Endothelial cell of umbilical vein (primary cell): ENCODE data around the gene SSC5D. TPM values are rescaled to one million over a fixed set of nuclear protein-coding genes. Genes with fewer than 3 reads are reported as not detected.

Experiments used
- BruUV-seq: library from RNA; stranded (reverse); fragments of 400-500 nt; replicated peaks from 2 replicates; lab custom pipeline; 2021; lab: Mats Ljungman, UMichigan
- CTCF ChIA-PET: fragments of 300-600, 350-600 bp; sonication (Branson Sonifier 250); formaldehyde crosslinking; loops from one replicate; lab custom pipeline; 2021; ENCODE audit warnings: antibody characterized with exemption, inconsistent platforms; lab: Charles Lee
- POLR2A ChIA-PET: fragments of 300-600, 350-600 bp; sonication (Branson Sonifier 250); formaldehyde crosslinking; loops from one replicate; lab custom pipeline; 2021; ENCODE audit warnings: antibody characterized with exemption, inconsistent platforms; lab: Charles Lee
- DNase-seq: peaks from one replicate; pipeline ENCODE4 v3.0.0-alpha.2; 2011; ENCODE audit warnings: low read depth, low spot score
- FAIRE-seq: peaks from 2 replicates; lab custom pipeline; 2011; peaks lifted over from hg19 to GRCh38; lab: Jason Lieb, UNC
- H2AFZ ChIP-seq: 2 replicates; pipeline ENCODE4 v1.6.0; 2012; ENCODE audit warnings: low read depth, low read length, control low read depth, inconsistent platforms
- H3K27ac ChIP-seq: 2 replicates; pipeline ENCODE4 v1.5.1; 2011; ENCODE audit warnings: low read depth, mild to moderate bottlenecking, control low read depth, low read length, moderate library complexity; ENCODE audit not compliant: insufficient read depth
- H3K27me3 ChIP-seq, 2 experiments: 2 replicates each; pipeline versions ENCODE4 v1.6.0 to v1.6.1; 2011; ENCODE audit warnings: low read length in 2 of 2, mixed read lengths in 1 of 2; ENCODE audit not compliant: control insufficient read depth in 2 of 2, insufficient read depth in 2 of 2
- H3K36me3 ChIP-seq, 2 experiments: 2 replicates in 1 of 2; 3 replicates in 1 of 2; pipeline ENCODE4 v1.5.1; 2011; ENCODE audit warnings: low read length in 2 of 2, mild to moderate bottlenecking in 1 of 2, moderate library complexity in 1 of 2; ENCODE audit not compliant: control insufficient read depth in 2 of 2, insufficient read depth in 2 of 2; ENCODE audit errors: extremely low read depth in 1 of 2
- H3K4me1 ChIP-seq: 3 replicates; pipeline ENCODE4 v1.5.1; 2011; ENCODE audit warnings: mild to moderate bottlenecking, low read length; ENCODE audit not compliant: control insufficient read depth, insufficient read depth; ENCODE audit errors: extremely low read depth
- H3K4me2 ChIP-seq: 2 replicates; pipeline ENCODE4 v1.6.1; 2011; ENCODE audit warnings: low read length, control low read depth, mixed read lengths; ENCODE audit not compliant: insufficient read depth
- H3K4me3 ChIP-seq, 3 experiments: fragments of 200-600 bp in 1 of 3; sonication (generic), shearing (Covaris generic) in 1 of 3; replicated peaks in 1 of 3; 2 replicates each; pipeline ENCODE4 v1.5.1; 2011 to 2016; ENCODE audit warnings: control low read depth in 3 of 3, low read length in 3 of 3, mild to moderate bottlenecking in 2 of 3, inconsistent platforms in 1 of 3, low read depth in 1 of 3, moderate library complexity in 1 of 3; ENCODE audit not compliant: insufficient read depth in 1 of 3
- H3K79me2 ChIP-seq: 2 replicates; pipeline ENCODE4 v1.6.0; 2012; ENCODE audit warnings: low read length, inconsistent platforms; ENCODE audit not compliant: control insufficient read depth, insufficient read depth
- H3K9ac ChIP-seq: replicated peaks from 2 replicates; pipeline ENCODE3; 2011; ENCODE audit warnings: low read length, control low read depth; ENCODE audit not compliant: insufficient read depth; ENCODE audit errors: extremely low read depth
- H3K9me1 ChIP-seq: replicated peaks from 3 replicates; pipeline ENCODE4 v1.6.0; 2011; ENCODE audit warnings: mild to moderate bottlenecking, low read length; ENCODE audit not compliant: control insufficient read depth, insufficient read depth; ENCODE audit errors: extremely low read depth
- H3K9me3 ChIP-seq: replicated peaks from 2 replicates; pipeline ENCODE4 v1.5.1; 2012; ENCODE audit warnings: low read length, inconsistent platforms; ENCODE audit not compliant: control insufficient read depth, insufficient read depth
- H4K20me1 ChIP-seq: replicated peaks from 2 replicates; pipeline ENCODE3; 2011; ENCODE audit warnings: mild to moderate bottlenecking, low read length; ENCODE audit not compliant: control insufficient read depth, insufficient read depth; ENCODE audit errors: extremely low read depth
- EZH2 ChIP-seq: IDR thresholded peaks from 2 replicates; pipeline ENCODE4 v1.6.1; 2012; ENCODE audit warnings: borderline replicate concordance, low read depth, mild to moderate bottlenecking, moderate library complexity, low read length, inconsistent platforms; ENCODE audit not compliant: severe bottlenecking
- FOS ChIP-seq: IDR thresholded peaks from 2 replicates; pipeline ENCODE4 v1.6.1; 2011; ENCODE audit warnings: mild to moderate bottlenecking, low read length, moderate library complexity, borderline replicate concordance; ENCODE audit not compliant: insufficient read depth
- GATA2 ChIP-seq: IDR thresholded peaks from 2 replicates; pipeline ENCODE4 v1.7.0; 2011; ENCODE audit warnings: low read depth, mild to moderate bottlenecking, moderate library complexity, mixed read lengths, low read length; ENCODE audit not compliant: insufficient read length, insufficient read depth
- JUN ChIP-seq: IDR thresholded peaks from 2 replicates; pipeline ENCODE4 v1.6.1; 2011; ENCODE audit warnings: borderline replicate concordance, low read depth; ENCODE audit not compliant: insufficient read length, insufficient read depth
- MAX ChIP-seq: IDR thresholded peaks from 2 replicates; pipeline ENCODE4 v1.6.1; 2011; ENCODE audit not compliant: insufficient read depth, insufficient read length
- MYC ChIP-seq: IDR thresholded peaks from one replicate; pipeline ENCODE4 v1.6.1; 2011; ENCODE audit warnings: mild to moderate bottlenecking, low read depth, low read length
- POLR2A ChIP-seq: IDR thresholded peaks from 2 replicates; pipeline ENCODE4 v1.6.1; 2012; ENCODE audit warnings: low read depth, mild to moderate bottlenecking, control low read depth, low read length
- POLR2AphosphoS5 ChIP-seq: IDR thresholded peaks from 2 replicates; pipeline ENCODE4 v1.6.1; 2012; ENCODE audit warnings: low read depth, mild to moderate bottlenecking, control low read depth, low read length, moderate library complexity; ENCODE audit not compliant: insufficient read depth
- dilution Hi-C: fragments of 300-500 bp; cut with MboI; formaldehyde crosslinking; loops from one replicate; pipeline ENCODE4 v1.15.0; 2019; ENCODE audit warnings: low sequenced_read_pairs; ENCODE audit not compliant: extremely low pct_ligation_motif_present
- intact Hi-C: fragments of 100-400 bp; cut with micrococcal nuclease; formaldehyde crosslinking; loops from one replicate; pipeline ENCODE4 v1.10.0; 2022
- polyA plus RNA-seq, 4 experiments: library from polyadenylated mRNA; depleted of rRNA in 3 of 4; stranded (reverse) in 3 of 4; unstranded in 1 of 4; fragments of >200 nt; gene quantifications; 2 replicates each; pipeline versions ENCODE4 v1.2.1 to v1.2.3, GENCODE V29; 2011 to 2012; ENCODE audit warnings: missing spikeins in 1 of 4
- total RNA-seq: library from RNA; stranded (reverse); gene quantifications from 2 replicates; pipeline ENCODE4 v1.2.3, GENCODE V29; 2021
- TF ChIP-seq, protein P1 (sequence below), 2 donors: IDR thresholded peaks; 1 replicate in 1 of 2; 2 replicates in 1 of 2; pipeline ENCODE4 v1.5.1; 2011; ENCODE audit warnings: low read length in 2 of 2, mild to moderate bottlenecking in 2 of 2, moderate library complexity in 2 of 2, control low read depth in 1 of 2, inconsistent platforms in 1 of 2, low read depth in 1 of 2; ENCODE audit not compliant: insufficient read depth in 1 of 2; ENCODE audit errors: extremely low read depth in 1 of 2

The SSC5D gene
- total and polyA plus RNA-seq, 2 donors (not counting 3 experiments of a cell fraction or from before 2014, with no cell fraction given): 0.47 to 1.3 TPM

DNA sequence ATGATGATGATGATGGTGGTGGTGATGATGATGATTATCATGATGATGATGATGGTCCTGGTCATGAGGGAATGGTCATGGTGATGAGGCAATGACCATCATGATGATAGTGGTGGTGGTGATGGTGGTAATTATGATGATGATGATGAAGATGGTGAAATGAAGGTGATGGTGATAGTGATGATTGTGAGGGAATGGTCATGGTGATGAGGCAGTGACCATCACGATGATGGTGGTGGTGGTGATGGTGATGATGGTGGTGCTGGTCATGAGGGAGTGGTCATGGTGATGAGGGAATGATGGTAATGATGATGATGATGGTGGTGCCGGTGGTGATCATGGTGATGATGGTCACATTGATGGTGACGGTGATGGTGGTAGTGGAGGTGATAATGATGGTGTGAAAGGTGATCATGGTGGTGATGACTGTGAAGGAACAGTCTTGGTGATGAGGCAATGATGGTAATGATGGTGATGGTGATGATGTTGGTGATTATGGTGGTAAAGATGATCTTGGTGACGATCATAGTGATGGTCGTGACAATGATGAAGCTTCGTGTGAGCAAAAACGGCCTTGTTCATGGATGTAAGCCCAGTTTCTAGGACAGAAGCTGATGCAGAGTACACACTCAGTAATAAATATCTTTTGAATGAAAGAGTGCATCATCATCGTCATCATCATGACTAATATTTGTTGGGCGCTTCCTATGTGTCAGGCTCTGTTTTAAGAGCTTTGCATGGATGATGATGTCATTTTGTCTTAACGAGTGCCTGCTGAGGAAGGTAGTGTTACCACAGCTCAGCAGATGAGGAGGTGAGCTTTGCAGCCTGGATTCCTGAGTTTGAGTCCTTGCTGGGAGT, 31.4 kb downstream of the SSC5D start:
- FAIRE-seq: peak; percentile 12
- no peaks in the 10 kb centered on the region for H3K9me3 ChIP-seq
- H3K9ac ChIP-seq: no peak overlapping the region
- H3K36me3 ChIP-seq: no peaks in the 10 kb centered on the region
- no peak overlapping the region for H3K4me3 ChIP-seq
- no peak overlapping the region for H2AFZ ChIP-seq
- H3K4me1 ChIP-seq: no peaks in the 10 kb centered on the region
- POLR2A ChIA-PET: interaction anchor here (0.6 kb wide), 2 partner anchors 15 to 111 kb away, joined by 3 to 4 read pairs; no protein-coding TSS in a partner anchor
- no peak overlapping the region for H3K27ac ChIP-seq
- intact Hi-C loops: no loop called here
- CTCF ChIA-PET: interaction anchor here (0.9 to 1.3 kb wide), 4 partner anchors 16 to 378 kb away, joined by 3 to 8 read pairs (median 6); partner anchors contain the start of genes FIZ1 and ZNF865
- no TSS peak for BruUV-seq
- H3K27me3 ChIP-seq: no peaks in the 10 kb centered on the region
- no peak overlapping the region for H3K4me2 ChIP-seq
- no peaks in the 10 kb centered on the region for H3K79me2 ChIP-seq
- H3K9me1 ChIP-seq: no peaks in the 10 kb centered on the region
- H4K20me1 ChIP-seq: no peaks in the 10 kb centered on the region
- DNase-seq: no peak
- TF ChIP-seq FOS (peak; percentile 26), JUN (peak; percentile 56), EZH2 (no peak)
- dilution Hi-C loops: loop anchor here (10.0 kb wide), 1 partner anchor 85 kb away; the partner anchor contains the start of genes ZNF524 and ZNF865

GRCh38 chr19:55520691-55521292, 32.6 kb downstream of the SSC5D start:
- Histone ChIP-seq H3K9me1 (no peaks in the 10 kb centered on the region), H3K27ac (no peak overlapping the region), H3K9me3 (no peaks in the 10 kb centered on the region), H4K20me1 (no peaks in the 10 kb centered on the region), H3K79me2 (no peaks in the 10 kb centered on the region), H3K36me3 (no peaks in the 10 kb centered on the region), H3K9ac (no peak overlapping the region), H3K4me2 (no peak overlapping the region), H3K27me3 (no peaks in the 10 kb centered on the region), H3K4me3 (no peak overlapping the region), H3K4me1 (no peaks in the 10 kb centered on the region), H2AFZ (no peak overlapping the region)
- ChIA-PET CTCF (interaction anchor here (1.0 to 1.3 kb wide), 3 partner anchors 17 to 379 kb away, joined by 3 to 7 read pairs (median 5); partner anchors contain the start of gene FIZ1), POLR2A (no interaction called here)
- dilution Hi-C loops: no loop called here
- FAIRE-seq (no peak), DNase-seq (no peak)
- BruUV-seq: no TSS peak
- intact Hi-C loops: no loop called here
- TF ChIP-seq EZH2: no peak
- TF ChIP-seq JUN: no peak
- TF ChIP-seq MAX: no peak
- no peak for TF ChIP-seq POLR2A
- TF ChIP-seq, protein P1, sequence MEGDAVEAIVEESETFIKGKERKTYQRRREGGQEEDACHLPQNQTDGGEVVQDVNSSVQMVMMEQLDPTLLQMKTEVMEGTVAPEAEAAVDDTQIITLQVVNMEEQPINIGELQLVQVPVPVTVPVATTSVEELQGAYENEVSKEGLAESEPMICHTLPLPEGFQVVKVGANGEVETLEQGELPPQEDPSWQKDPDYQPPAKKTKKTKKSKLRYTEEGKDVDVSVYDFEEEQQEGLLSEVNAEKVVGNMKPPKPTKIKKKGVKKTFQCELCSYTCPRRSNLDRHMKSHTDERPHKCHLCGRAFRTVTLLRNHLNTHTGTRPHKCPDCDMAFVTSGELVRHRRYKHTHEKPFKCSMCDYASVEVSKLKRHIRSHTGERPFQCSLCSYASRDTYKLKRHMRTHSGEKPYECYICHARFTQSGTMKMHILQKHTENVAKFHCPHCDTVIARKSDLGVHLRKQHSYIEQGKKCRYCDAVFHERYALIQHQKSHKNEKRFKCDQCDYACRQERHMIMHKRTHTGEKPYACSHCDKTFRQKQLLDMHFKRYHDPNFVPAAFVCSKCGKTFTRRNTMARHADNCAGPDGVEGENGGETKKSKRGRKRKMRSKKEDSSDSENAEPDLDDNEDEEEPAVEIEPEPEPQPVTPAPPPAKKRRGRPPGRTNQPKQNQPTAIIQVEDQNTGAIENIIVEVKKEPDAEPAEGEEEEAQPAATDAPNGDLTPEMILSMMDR (IDR thresholded peaks at IDR 0.05; ENCODE audit: extremely low read depth in 1 of 2, insufficient read depth in 1 of 2, low read depth in 1 of 2, low read length in 2 of 2): no peak
- TF ChIP-seq FOS: no peak
- no peak for TF ChIP-seq GATA2
- TF ChIP-seq POLR2AphosphoS5: no peak
- no peak for TF ChIP-seq MYC
